22Rv1 (cell line): ENCODE measurements around the gene HCN2.
"Not testable (repeated sequence)": the region's sequence is repeated elsewhere in the genome, so short reads cannot be mapped to it uniquely, and the experiment has no call there.

Experiments
- H3K27ac ChIP-seq: fragments of 450-650 bp; 2 replicates; pipeline ENCODE4 v1.5.1; 2017
- CTCF ChIP-seq: fragments of 450-650 bp; IDR thresholded peaks from 2 replicates; pipeline ENCODE4 v1.5.1; 2017; ENCODE audit warnings: mild to moderate bottlenecking
- ZFX ChIP-seq: fragments of 450-650 bp; IDR thresholded peaks from 2 replicates; pipeline ENCODE4 v1.6.1; 2017; ENCODE audit warnings: antibody characterized with exemption, borderline replicate concordance

HCN2 gene

GRCh38 chr19:595326-596262 is 5.9 kb downstream of the HCN2 start:
- no peak overlapping the region for H3K27ac ChIP-seq
- TF ChIP-seq CTCF (no peak), ZFX (no peak)

- no peak overlapping the region for H3K27ac ChIP-seq
- no peak for TF ChIP-seq CTCF
- TF ChIP-seq ZFX: no peak
Measured at GRCh38 chr19:596263-596655, 6.6 kb downstream of the HCN2 start.

- no peak for TF ChIP-seq CTCF
- no peak for TF ChIP-seq ZFX
- no peak overlapping the region for H3K27ac ChIP-seq
Measured at GRCh38 chr19:597406-598315, 8.0 kb downstream of the HCN2 start.

GRCh38 chr19:601310-601709 is 11.6 kb downstream of the HCN2 start:
- TF ChIP-seq ZFX (no peak), CTCF (no peak)
- no peak overlapping the region for H3K27ac ChIP-seq

- TF ChIP-seq ZFX (no peak), CTCF (no peak)
Measured at GRCh38 chr19:601790-602189, 12.1 kb downstream of the HCN2 start.

GRCh38 chr19:602391-603301 is 13.0 kb downstream of the HCN2 start:
- no peak overlapping the region for H3K27ac ChIP-seq
- TF ChIP-seq ZFX (no peak), CTCF (no peak)

More at GRCh38 chr19:601790-602189, 12.1 kb downstream of the HCN2 start:
- H3K27ac ChIP-seq: no peak overlapping the region

GRCh38 chr19:603302-603639 is 13.6 kb downstream of the HCN2 start:
- not testable (repeated sequence) for H3K27ac ChIP-seq

- not testable (repeated sequence) for H3K27ac ChIP-seq
Measured at GRCh38 chr19:603779-604178, 14.1 kb downstream of the HCN2 start.
